ENCODE results near the gene ATP1B4. TPM values are rescaled to one million over a fixed set of nuclear protein-coding genes. Genes with fewer than 3 reads are reported as not detected.

ATP1B4 gene
- polyA plus RNA-seq, 10 donors = 155 to 376 (median 258) TPM

DNA sequence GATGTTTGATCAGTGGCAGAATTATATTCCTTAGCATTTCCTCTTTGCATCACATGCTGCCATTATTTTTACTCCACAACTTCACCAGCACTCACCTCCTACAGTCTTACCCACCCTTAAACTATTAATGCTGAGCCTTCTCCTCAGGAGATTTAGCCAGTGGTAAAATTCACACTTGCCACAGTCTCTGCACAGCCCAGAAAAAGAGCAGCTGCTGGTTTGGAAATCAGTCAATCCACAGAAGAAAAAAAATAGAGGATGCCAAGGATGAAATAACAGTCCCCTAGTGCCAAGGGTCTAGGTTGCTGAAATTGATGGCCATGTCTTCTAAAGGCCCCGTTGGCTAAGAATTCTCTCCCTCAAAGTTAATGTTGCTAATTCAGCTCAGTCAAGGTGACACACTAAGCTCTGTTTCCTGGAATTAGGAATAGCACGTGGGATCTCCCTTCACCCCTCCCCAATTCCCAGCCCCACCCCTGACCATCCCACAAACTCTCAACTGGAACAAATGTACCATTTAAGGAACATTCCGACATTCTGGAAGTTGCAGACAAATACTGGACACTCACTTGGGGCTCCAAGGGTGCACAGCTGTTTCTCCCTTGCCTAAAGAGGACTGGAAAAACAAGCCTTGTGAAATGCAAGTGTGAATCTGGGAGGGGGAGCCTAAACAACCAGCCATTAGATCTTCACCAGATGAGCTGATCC is 5.7 kb downstream of the ATP1B4 start:
- no peak for DNase-seq

DNA sequence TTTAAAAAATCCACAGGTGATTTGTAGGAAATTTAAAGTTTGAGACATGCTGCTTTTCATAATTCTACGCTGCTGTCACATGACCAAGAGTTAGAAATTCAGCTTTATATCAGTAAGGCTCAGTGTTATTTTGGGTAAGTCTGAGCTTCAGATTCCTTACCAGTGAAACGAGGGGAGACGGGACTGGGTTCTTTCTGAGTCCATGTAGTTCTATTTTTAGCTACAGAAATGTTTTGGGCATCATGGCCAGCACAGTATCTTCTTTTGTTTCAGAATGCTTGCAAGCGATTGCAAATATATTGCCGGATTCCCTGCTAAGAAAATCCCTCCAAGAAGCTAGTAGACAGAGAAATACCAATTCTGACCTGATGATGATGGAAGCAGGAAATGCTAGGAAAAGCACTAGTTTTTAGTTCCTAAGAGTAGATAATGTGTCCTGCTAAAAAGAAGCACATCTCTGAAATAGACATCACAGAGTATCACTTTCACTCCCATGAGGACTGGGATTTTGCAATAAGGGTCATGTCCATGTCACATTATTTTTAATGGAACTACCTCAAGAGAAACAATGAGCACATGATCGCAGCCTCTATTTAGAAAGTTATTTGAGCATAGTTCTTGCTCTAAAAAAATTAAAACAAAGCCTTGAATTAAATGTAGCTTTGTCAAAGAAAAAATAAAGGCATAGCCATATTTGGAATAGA is 10.9 kb downstream of the ATP1B4 start:
- no peak for DNase-seq

DNA sequence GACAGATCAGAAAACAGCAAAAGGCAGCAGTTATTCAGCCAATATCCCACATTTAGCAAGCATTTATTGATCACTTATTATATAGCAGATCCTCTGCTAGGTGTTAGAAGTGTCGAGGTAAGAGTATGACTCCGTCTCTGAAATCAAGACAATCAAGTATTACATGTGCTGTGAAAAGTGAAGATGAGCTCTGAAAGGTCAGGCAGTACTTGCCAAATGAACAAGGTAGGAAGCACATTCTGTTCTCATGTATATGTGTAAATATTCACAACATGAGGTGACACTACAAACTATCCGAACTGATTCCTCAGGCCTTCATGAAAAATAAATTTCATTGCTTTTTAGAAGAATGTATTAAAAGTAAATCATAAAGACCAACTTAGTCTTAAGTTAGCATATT is 15.3 kb downstream of the ATP1B4 start:
- no peak for DNase-seq

DNA sequence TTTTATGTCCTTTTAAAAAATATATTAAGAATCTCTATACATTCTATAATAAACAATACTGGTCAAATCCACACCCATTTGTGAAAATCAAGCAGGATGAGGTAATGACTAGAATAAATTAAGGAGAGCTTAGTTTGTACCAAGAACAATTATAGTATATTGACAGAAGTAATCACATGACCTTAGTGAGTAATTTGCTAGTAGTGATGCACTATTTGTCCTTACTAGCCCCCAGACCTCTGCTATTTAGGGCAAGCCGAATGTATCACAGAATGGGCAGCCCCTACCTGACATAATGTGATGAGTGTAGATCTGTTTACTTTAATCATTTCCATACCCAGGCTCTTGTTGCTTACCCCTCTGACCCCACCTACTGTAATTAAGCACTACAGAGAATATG is 15.8 kb downstream of the ATP1B4 start:
- no peak for DNase-seq

DNA sequence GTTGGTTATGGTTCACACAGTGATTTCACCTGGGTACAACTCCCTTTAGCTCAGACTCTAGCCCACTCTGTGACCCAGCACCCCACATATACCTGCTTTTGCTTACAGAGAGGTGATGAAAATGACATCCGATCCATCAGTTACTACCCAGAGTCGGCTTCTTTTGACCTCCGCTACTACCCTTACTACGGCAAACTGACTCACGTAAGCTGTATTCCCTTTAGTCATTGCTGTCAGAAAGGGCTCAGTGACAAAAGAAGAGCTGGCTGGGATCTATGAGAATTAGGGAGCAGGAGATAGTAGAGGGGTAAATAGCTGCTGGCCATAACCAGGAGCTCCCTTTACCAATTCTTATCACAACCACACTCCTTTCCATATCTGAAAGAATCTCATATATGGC is 16.7 kb downstream of the ATP1B4 start:
- no peak for DNase-seq

DNA sequence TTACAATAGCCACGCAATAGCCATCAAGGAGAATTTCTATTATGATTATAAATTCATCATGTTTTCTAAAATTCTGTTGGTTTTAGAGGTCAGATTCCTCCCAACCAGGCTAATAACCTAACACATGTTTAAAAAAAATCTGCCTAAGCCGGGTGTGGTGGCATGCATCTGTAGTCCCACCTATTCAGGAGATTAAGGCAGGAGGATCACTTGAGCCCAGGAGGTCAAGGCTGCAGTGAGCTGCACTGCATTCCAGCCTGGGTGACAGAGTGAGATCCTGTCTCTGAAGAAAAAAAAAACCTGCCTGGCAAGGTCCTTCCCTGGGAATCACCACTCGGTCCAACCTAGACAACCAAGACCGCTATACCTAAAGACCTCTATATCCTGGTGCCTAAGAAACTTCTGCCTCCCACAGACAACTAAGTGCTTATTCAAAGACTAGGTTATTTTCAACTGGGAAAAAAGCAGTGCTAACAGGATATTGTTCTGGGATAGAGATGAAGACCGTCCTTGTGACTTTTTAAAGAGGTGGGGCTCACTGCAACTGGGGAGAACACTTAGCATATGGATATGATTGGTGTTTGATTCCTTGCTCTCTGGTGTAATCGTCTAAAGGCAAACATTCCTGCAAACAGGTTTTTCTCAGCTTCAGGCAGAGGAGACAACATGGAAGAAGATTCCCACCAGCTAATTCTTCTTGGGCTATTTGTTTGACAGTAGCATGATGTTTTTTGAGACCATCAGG is 18.2 kb downstream of the ATP1B4 start:
- DNase-seq = no peak

DNA sequence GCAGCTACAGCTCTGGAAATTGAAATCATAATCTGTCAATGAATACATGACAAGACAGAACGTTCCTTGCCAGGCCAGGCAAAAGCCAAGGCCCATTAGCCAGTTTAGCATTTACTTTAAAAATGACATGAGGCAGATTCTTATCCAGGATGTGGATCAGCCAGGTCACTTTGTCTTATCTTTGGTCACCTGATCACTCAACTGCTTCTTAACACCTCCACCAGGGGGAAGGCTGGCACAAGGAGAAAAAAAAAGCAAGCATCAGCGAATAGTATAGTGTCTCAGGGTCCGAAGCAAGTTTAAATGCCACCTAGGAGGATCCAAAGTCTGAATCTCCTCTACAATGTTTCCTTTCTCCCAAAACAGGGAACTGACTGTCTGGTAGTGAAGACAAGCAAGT is 18.8 kb downstream of the ATP1B4 start:
- DNase-seq = no peak

DNA sequence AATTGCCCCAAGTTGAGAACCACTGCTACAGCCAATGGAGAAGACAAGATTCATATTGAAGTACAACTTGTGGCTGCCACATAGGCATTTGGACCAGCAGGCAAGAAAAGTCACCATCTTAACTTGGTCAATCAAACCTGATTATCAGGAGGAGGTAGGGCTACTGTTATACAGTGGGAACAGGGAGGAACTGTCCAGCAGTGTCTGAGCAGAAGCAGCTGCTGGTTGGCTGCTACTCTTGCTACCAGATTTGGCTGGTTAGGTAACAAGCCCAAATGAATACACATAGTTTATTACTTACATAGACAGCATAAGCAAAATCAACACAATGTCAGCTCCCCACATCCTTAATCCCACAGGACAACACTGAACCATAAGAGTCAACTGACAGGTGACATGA is 39.4 kb downstream of the ATP1B4 start:
- no peak for DNase-seq

DNA sequence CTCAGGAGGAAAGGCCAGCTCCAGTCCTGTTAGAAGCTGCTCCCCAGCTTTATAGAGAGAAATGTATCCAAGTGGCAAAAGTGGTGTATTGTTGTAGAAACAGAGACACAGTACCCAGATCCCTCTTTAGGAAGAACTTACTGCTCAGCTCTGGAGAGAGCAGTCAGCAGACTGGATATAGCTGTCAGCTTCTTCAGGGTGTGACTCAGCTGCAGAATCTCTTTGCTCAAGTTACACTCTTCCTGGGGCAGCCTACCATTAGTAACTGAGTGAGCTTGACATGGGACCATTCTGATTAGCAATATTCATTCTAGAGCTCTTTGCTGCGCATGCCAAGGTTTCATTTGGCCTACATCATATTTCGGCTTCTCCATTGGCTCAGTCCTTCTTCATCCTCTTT is 40.5 kb downstream of the ATP1B4 start:
- DNase-seq = no peak

DNA sequence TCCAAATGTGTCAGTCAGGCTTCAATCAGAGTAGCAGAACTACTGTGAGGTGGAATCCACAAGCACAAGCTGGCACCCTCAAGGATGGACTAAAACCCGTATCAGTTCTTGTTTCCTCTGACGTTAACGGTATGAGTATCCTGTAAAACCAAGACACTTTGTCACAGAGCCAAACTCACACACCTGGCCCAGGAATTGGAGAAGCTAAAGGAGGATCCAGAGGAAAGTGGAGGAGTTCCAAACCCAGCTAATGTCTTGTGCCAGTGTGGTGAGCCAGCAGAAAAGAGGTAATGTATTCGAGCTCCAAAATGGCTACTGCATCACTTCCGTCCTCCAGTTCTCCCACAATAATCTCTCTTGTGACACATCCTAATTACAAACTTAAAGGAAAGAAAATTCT is 44.7 kb downstream of the ATP1B4 start:
- DNase-seq = no peak

DNA sequence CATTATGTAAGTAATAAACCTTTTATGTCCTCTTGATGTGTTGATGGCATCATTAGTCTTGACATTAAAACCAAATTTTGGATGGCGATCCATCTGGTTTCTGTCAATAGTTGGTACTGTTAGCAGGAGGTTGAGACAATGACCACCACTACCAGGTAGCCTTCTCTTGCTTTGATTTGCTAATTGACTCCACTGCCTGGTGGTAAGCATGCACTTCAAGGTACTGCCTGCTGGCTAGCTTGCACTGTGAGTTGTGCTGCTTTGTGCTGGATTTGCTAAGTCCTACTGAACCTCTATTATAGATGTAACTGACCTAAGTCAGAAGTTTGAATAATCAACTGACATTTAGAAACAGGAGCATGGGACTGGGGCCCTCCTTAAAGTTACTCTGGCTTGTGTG is 46.3 kb downstream of the ATP1B4 start:
- no peak for DNase-seq

DNA sequence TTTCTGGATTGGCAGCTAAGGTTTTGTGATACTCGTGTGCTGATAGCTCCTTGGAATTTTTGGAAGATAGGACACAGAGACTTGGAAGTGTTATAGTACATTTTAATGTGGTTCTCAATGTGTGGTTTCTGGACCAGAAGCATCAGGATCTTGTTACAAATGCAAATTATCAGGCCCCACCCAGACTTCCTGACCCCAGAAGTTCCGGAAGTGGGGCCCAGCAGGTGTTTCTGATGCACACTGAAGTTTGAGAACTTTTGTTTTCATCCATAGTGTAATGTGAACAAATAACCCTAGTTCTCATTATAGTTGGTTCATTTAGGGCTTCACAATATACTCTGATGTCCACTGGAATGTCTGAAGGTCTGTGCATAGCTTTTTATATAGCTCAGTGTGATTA is 57.6 kb downstream of the ATP1B4 start:
- DNase-seq = no peak

DNA sequence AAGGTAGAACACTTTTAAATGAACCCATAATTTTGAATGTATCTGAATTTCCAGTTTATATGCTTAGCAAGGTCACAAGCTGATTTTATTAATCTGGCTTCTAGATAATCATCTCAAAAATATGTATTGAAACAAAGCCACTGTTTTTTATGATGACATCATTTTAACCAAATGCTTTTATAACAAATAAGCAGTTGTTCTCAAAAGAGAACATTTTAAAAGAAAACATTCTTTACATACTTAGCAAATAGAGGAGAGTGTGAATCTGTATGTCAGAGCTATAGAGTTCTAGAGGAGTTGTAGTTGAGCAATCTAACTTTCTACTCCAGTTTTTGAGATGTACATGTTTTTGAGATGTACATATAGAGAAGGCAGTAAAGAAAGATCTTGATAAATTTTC is 64.7 kb downstream of the ATP1B4 start:
- peak in 1 of 3 donors; percentile 12 for DNase-seq

DNA sequence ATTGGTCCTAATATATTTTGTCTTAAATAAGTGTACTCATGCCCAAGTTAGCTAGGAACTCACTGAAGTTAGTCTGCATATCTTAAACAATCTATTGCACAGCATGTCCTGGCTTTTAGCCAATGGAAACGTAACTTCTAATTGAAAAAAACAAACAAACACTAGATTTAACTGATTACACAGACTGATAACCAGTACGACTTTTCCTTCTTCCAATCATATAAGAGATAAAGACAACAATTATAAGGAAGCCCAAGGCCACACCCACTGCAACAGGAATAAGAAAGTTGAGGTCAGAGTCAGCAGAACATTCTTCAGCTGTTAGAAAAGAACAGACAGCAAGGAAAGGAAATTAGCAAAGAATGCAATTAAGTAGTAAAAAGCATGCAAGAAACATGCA is 66.4 kb downstream of the ATP1B4 start:
- DNase-seq = peak in 1 of 3 donors; percentile 2

DNA sequence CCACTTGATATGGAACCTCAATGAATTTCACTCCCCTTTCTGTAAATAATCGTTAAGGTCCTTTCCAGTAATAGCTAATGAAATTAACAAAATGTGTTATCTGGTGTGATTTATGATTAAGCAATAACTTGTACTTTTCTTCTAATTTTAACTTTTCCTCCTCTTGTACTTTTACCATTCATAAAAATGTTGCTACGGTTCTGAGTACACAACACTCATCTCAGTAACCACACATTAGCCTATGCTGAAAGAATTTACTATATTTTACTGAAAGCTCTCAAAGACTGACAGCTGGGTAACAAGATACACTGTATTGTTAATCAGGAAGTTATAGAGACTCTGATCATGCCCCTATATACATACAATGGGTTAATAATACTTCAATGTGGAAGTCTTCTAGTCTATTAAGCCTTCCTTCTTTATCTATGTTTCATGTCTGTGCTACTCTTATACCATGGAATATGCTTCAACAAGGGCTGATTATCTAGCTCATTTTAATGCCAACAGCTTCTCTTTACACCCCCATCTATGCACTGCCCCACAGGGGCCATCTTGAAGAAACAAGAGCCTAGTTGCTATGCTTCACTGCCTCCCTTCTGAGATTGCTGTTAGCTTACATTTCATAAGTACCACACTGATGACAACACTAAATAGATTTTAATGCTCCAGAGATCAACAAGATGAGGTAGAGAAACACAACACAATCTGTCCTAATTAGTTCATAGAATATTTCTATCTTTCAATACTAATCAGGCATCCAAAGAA is 68.1 kb downstream of the ATP1B4 start:
- DNase-seq = no peak

Other genes with a start within 250 kb of the ATP1B4 start
- gene RHOXF1, start 246.2 kb upstream of the ATP1B4 start, polyA plus RNA-seq (ENCODE audit: insufficient read length in 10 of 10) = 1 to 10 TPM in 1 of 10 donors, under 1 TPM in 5, not detected in 4; 0.17 to 1.1 (median 0.68) TPM
- not detected for gene RHOXF2, start 203.5 kb upstream of the ATP1B4 start, polyA plus RNA-seq (ENCODE audit: insufficient read length in 10 of 10)
- 10 to 100 TPM; 13.6 to 20.9 (median 15.7) TPM for gene ZBTB33, start 111.3 kb upstream of the ATP1B4 start, polyA plus RNA-seq (ENCODE audit: insufficient read length in 10 of 10)
- 10 to 100 TPM in 6 of 10 donors, 1 to 10 TPM in 4; 7.7 to 16.3 (median 10.6) TPM for gene TMEM255A, start 50.6 kb upstream of the ATP1B4 start, polyA plus RNA-seq (ENCODE audit: insufficient read length in 10 of 10)
- 100 to 1,000 TPM; 101 to 148 (median 124) TPM for gene LAMP2, start 107.2 kb downstream of the ATP1B4 start, polyA plus RNA-seq (ENCODE audit: insufficient read length in 10 of 10)
- gene CUL4B, start 198.9 kb downstream of the ATP1B4 start, polyA plus RNA-seq (ENCODE audit: insufficient read length in 10 of 10) = 10 to 100 TPM; 25.2 to 42.7 (median 32.3) TPM
- gene MCTS1, start 242.0 kb downstream of the ATP1B4 start, polyA plus RNA-seq (ENCODE audit: insufficient read length in 10 of 10) = 10 to 100 TPM; 36.8 to 50.7 (median 41.2) TPM